WERI-Rb-1 (cell line): ENCODE results near the gene TCL1A.

Experiments used
- DNase-seq: peaks from one replicate; pipeline ENCODE4 v3.0.0-alpha.2; 2020
- H3K27ac ChIP-seq: fragments of 250-450 bp; sonication (Bioruptor Pico); 2 replicates; pipeline ENCODE4 v1.5.1; 2020; ENCODE audit warnings: mild to moderate bottlenecking, moderate library complexity
- H3K27me3 ChIP-seq: fragments of 250-450 bp; sonication (Bioruptor Pico); 2 replicates; pipeline ENCODE4 v1.5.1; 2021; ENCODE audit warnings: mild to moderate bottlenecking, low read depth, moderate library complexity; ENCODE audit not compliant: insufficient read depth, severe bottlenecking
- H3K36me3 ChIP-seq: fragments of 250-450 bp; sonication (Bioruptor Pico); 2 replicates; pipeline ENCODE4 v1.5.1; 2020; ENCODE audit warnings: mild to moderate bottlenecking, moderate library complexity
- H3K4me3 ChIP-seq: 2 replicates; pipeline ENCODE4 v1.5.1; 2011; ENCODE audit warnings: low read depth, mild to moderate bottlenecking, control low read depth, low read length
- H3K9me3 ChIP-seq: fragments of 250-450 bp; sonication (Bioruptor Pico); 2 replicates; pipeline ENCODE4 v1.5.1; 2021; ENCODE audit warnings: mild to moderate bottlenecking, moderate library complexity; ENCODE audit not compliant: severe bottlenecking
- CTCF ChIP-seq: IDR thresholded peaks from 2 replicates; pipeline ENCODE4 v1.5.1; 2011; ENCODE audit warnings: low read depth, mild to moderate bottlenecking, control low read depth, inconsistent platforms, low read length

The TCL1A gene

GRCh38 chr14:95662376-95663186, 51.3 kb downstream of the TCL1A start:
- Histone ChIP-seq H3K36me3 (no peaks in the 10 kb centered on the region), H3K27ac (no peak overlapping the region), H3K4me3 (no peak overlapping the region), H3K27me3 (no peaks in the 10 kb centered on the region), H3K9me3 (no peaks in the 10 kb centered on the region)
- TF ChIP-seq CTCF = no peak
- no peak for DNase-seq

GRCh38 chr14:95660651-95661515, 53.0 kb downstream of the TCL1A start:
- no peak for TF ChIP-seq CTCF
- Histone ChIP-seq H3K36me3 (no peaks in the 10 kb centered on the region), H3K27me3 (no peaks in the 10 kb centered on the region), H3K4me3 (no peak overlapping the region), H3K27ac (no peak overlapping the region), H3K9me3 (no peaks in the 10 kb centered on the region)
- no peak for DNase-seq

- no peak for DNase-seq
- Histone ChIP-seq H3K27ac (no peak overlapping the region), H3K36me3 (no peaks in the 10 kb centered on the region), H3K4me3 (no peak overlapping the region), H3K9me3 (no peaks in the 10 kb centered on the region), H3K27me3 (no peaks in the 10 kb centered on the region)
- TF ChIP-seq CTCF = no peak
Measured at GRCh38 chr14:95659990-95660385, 53.9 kb downstream of the TCL1A start.
